SU-DHL-6 (cell line): ENCODE data around the gene KMT2B.

Source experiments
- H2AFZ ChIP-seq: fragments of 200-600 bp; sonication (generic); 2 replicates; pipeline ENCODE4 v1.6.1; 2014; ENCODE audit warnings: low read depth, mild to moderate bottlenecking, moderate library complexity, mixed read lengths, antibody characterized with exemption, low read length; ENCODE audit not compliant: severe bottlenecking
- H3F3A ChIP-seq: fragments of 200-600 bp; shearing (Covaris generic); 2 replicates; pipeline ENCODE4 v1.6.0; 2016; ENCODE audit warnings: antibody characterized with exemption, mild to moderate bottlenecking; ENCODE audit not compliant: insufficient read depth
- H3K27ac ChIP-seq: fragments of 200-600 bp; sonication (generic); 2 replicates; pipeline ENCODE4 v1.5.1; 2016; ENCODE audit warnings: low read depth, mild to moderate bottlenecking, low read length, moderate library complexity, mixed read lengths
- H3K27me3 ChIP-seq: fragments of 200-600 bp; sonication (generic), shearing (Covaris generic); 2 replicates; pipeline ENCODE4 v1.6.0; 2014; ENCODE audit warnings: mild to moderate bottlenecking, low read length
- H3K36me3 ChIP-seq: fragments of 200-600 bp; sonication (generic); 2 replicates; pipeline ENCODE4 v1.6.1; 2014; ENCODE audit warnings: mild to moderate bottlenecking, low read length, mixed read lengths
- H3K4me2 ChIP-seq: fragments of 300-600, 200-600 bp; shearing (Covaris generic), sonication (generic); 2 replicates; pipeline ENCODE4 v1.6.0; 2014; ENCODE audit warnings: low read length, low read depth, mild to moderate bottlenecking; ENCODE audit not compliant: poor library complexity, severe bottlenecking
- H3K4me3 ChIP-seq: fragments of 200-600 bp; sonication (generic); 2 replicates; pipeline ENCODE4 v1.5.1; 2014; ENCODE audit warnings: antibody characterized with exemption, low read length, mild to moderate bottlenecking, mixed read lengths; ENCODE audit not compliant: insufficient read depth, poor library complexity, severe bottlenecking
- H3K79me2 ChIP-seq: fragments of 200-600 bp; sonication (generic); 2 replicates; pipeline ENCODE4 v1.6.1; 2014; ENCODE audit warnings: mild to moderate bottlenecking, low read length, moderate library complexity; ENCODE audit not compliant: insufficient read depth
- H3K9ac ChIP-seq: fragments of 200-600 bp; sonication (generic); 2 replicates; pipeline ENCODE4 v1.7.0; 2014; ENCODE audit warnings: mild to moderate bottlenecking, low read length
- H3K9me2 ChIP-seq: fragments of 200-600 bp; sonication (generic); replicated peaks from 2 replicates; pipeline ENCODE4 v1.6.1; 2014; ENCODE audit warnings: low read length; ENCODE audit not compliant: insufficient read depth
- H3K9me3 ChIP-seq: fragments of 200-600 bp; sonication (generic); 2 replicates; pipeline ENCODE4 v1.6.1; 2014; ENCODE audit warnings: low read length, mixed read lengths; ENCODE audit not compliant: insufficient read depth
- H4K20me1 ChIP-seq: fragments of 200-600 bp; sonication (generic); 2 replicates; pipeline ENCODE4 v1.6.1; 2014; ENCODE audit warnings: low read depth, mild to moderate bottlenecking, antibody characterized with exemption, low read length, moderate library complexity, mixed read lengths
- CTCF ChIP-seq: fragments of 200-600 bp; sonication (generic); IDR thresholded peaks from one replicate; pipeline ENCODE4 v1.5.1; 2017; ENCODE audit warnings: antibody characterized with exemption, mild to moderate bottlenecking, low read length, moderate library complexity; ENCODE audit not compliant: insufficient read depth, poor library complexity, severe bottlenecking
- EZH2phosphoT487 ChIP-seq: fragments of 200-600 bp; sonication (generic), shearing (Covaris generic); conservative IDR thresholded peaks from 2 replicates; pipeline ENCODE4 v1.6.1; 2018; ENCODE audit warnings: mild to moderate bottlenecking, antibody characterized with exemption, low read length, moderate library complexity, mixed read lengths

KMT2B gene

DNA sequence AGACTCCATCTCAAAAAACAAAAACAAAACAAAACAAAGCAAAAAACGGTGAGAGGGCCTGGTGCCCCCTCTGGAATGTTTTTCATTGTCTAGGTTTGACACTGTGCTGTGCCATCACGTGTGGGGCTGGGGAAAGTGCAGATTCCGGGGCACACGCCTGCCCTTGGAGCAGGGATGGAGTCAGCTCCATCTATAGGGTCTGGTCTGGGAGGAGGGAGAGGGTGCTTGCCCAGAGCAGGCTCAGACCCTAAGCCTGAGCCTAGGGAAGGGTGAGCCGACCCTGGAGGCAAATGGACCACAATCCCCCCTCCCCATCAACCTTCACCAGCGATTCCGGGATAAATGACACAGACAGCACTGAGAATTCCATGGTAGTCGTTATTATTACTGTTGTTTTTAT, 24.4 kb upstream of the KMT2B start:
- H3F3A ChIP-seq = no peaks in the 10 kb centered on the region
- no peak overlapping the region for H3K4me3 ChIP-seq
- H3K4me2 ChIP-seq = no peak overlapping the region
- H2AFZ ChIP-seq = no peak overlapping the region
- no peaks in the 10 kb centered on the region for H3K9me2 ChIP-seq
- H3K27ac ChIP-seq = no peak overlapping the region
- H4K20me1 ChIP-seq = no peaks in the 10 kb centered on the region
- no peaks in the 10 kb centered on the region for H3K79me2 ChIP-seq
- no peaks in the 10 kb centered on the region for H3K36me3 ChIP-seq
- no peaks in the 10 kb centered on the region for H3K9me3 ChIP-seq
- TF ChIP-seq CTCF (no peak), EZH2phosphoT487 (no peak)
- no peak overlapping the region for H3K9ac ChIP-seq
- H3K27me3 ChIP-seq = no peaks in the 10 kb centered on the region

DNA sequence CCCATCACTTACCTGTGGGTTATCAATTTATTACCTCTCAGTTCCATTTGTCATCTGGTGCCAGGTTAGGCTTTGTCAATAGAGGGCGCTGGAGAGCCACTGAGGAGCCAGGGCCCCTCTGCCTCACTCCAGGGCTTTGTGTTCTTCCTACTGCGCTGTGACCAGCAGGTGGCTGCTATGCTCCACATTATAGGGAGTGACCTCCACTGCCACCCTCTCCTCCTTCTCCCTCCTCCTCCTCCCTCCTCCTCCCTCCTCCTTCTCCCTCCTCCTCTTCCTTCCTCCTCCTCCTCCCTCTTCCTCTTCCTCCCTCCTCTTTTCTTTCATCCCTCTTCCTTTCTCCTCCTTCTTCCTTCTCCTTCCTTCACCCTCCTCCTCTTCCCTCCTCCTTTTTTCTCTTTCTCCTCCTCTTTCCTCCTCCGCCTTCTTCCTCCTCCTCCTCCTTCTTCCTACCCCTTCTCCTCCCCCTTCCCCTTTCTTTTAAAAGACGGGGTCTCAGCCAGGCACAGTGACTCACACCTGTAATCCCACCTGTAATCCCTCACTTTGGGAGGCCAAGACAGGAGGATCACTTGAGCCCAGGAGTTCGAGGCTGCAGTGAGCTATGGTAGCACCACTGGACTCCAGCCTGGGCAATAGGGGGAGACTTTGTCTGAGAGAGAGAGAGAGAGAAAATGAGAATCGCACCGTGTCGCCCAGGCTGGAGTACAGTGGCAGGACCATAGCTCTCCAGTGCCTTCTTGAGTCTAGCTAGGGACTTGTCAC, 23.8 kb upstream of the KMT2B start:
- H3K36me3 ChIP-seq = no peaks in the 10 kb centered on the region
- TF ChIP-seq EZH2phosphoT487 (no peak), CTCF (peak; percentile 95)
- no peaks in the 10 kb centered on the region for H3K27me3 ChIP-seq
- H4K20me1 ChIP-seq = no peaks in the 10 kb centered on the region
- H3K79me2 ChIP-seq = no peaks in the 10 kb centered on the region
- no peaks in the 10 kb centered on the region for H3F3A ChIP-seq
- no peak overlapping the region for H3K4me3 ChIP-seq
- no peak overlapping the region for H3K27ac ChIP-seq
- no peaks in the 10 kb centered on the region for H3K9me3 ChIP-seq
- no peaks in the 10 kb centered on the region for H3K9me2 ChIP-seq
- H3K4me2 ChIP-seq = no peak overlapping the region
- no peak overlapping the region for H3K9ac ChIP-seq
- no peak overlapping the region for H2AFZ ChIP-seq

DNA sequence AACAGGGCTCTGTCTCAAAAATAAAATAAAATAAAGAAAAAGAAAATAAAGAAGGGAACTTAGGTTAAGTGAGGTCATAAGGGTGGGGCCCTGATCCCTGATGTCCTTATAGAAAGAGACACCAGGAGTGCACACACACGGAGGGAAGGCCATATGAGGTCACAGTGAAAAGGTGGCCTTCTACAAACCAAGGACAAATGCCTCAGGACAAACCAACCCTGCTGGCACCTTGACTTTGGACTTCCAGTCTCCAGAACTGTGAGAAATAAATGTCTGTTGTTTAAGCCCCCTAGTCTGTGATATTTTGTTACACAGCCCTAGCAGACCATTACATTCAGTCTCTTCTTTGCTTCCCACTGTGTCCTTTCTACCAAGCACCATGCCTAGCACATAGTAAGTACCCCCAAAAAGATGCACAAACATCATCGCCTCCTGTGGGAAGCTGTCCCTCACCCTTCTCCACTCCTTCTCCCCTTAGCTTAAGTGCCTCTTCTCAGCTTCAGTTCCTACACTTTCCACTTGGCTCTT, 21.8 kb upstream of the KMT2B start:
- Histone ChIP-seq H4K20me1 (no peaks in the 10 kb centered on the region), H3K4me3 (no peak overlapping the region), H3K4me2 (no peak overlapping the region), H3K9me2 (no peaks in the 10 kb centered on the region), H3K79me2 (no peaks in the 10 kb centered on the region), H3K9ac (no peak overlapping the region), H3K9me3 (no peaks in the 10 kb centered on the region), H3F3A (no peaks in the 10 kb centered on the region), H2AFZ (no peak overlapping the region), H3K27me3 (no peaks in the 10 kb centered on the region), H3K27ac (no peak overlapping the region), H3K36me3 (no peaks in the 10 kb centered on the region)
- TF ChIP-seq CTCF (no peak), EZH2phosphoT487 (no peak)
